8988T (cell line): Measurements from ENCODE around the gene NFIA.

Experiments used
- DNase-seq: peaks from one replicate; pipeline ENCODE4 v3.0.0; 2011

NFIA gene

GRCh38 chr1:61132645-61133334 lies 50.4 kb downstream of the NFIA start:
- DNase-seq, result no peak

DNA sequence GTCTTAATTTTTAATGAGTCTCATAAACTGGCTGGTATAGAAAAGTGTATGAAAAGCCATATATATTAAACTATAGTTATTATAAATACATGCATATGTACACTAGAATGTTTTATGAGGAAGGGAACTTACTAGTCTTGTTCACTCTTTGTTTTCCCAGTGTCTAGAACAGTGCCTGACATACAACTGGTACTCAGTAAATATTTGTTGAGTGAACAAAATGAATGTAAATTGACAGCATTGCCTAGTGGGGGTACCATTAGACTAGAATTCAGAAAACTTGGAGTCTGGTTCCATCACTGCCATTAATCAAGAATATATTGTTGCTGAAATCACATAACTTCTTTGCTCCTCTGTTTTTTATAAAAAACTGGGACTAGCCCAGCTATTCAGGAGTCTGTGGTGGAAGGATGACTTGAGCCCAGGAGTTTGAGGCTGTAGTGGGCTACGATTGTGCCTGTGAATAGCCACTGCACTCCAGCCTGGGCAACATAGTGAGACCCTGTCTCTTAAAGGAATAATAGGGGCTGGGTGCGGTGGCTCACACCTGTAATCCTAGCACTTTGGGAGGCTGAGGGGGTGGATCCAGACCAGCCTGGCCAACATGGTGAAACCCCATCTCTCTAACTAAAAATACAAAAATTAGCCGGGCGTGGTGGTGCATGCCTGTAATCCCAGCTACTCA lies 51.1 kb downstream of the NFIA start:
- no peak for DNase-seq

DNA sequence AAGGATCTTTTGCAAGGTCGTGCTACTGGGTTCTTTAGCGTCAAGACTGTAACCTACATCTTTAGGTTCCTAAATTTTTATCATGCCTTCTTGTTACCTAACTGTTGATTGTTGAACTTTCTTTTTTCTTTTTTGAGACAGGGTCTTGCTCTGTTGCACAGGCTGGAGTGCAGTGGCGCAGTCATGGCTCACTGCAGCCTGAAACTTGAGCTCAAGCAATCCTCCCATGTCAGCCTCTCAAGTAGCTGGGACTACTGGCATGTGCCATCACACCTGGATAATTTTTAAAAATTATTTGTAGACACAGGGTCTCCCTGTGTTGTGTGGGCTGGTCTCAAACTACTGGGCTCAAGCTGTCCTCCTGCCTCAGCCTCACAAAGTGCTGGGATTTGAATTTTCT lies 52.9 kb downstream of the NFIA start:
- no peak for DNase-seq

GRCh38 chr1:61138305-61138704 lies 55.9 kb downstream of the NFIA start:
- DNase-seq, result no peak

- DNase-seq, result no peak
Observed at GRCh38 chr1:61138921-61139774, 56.8 kb downstream of the NFIA start.

DNA sequence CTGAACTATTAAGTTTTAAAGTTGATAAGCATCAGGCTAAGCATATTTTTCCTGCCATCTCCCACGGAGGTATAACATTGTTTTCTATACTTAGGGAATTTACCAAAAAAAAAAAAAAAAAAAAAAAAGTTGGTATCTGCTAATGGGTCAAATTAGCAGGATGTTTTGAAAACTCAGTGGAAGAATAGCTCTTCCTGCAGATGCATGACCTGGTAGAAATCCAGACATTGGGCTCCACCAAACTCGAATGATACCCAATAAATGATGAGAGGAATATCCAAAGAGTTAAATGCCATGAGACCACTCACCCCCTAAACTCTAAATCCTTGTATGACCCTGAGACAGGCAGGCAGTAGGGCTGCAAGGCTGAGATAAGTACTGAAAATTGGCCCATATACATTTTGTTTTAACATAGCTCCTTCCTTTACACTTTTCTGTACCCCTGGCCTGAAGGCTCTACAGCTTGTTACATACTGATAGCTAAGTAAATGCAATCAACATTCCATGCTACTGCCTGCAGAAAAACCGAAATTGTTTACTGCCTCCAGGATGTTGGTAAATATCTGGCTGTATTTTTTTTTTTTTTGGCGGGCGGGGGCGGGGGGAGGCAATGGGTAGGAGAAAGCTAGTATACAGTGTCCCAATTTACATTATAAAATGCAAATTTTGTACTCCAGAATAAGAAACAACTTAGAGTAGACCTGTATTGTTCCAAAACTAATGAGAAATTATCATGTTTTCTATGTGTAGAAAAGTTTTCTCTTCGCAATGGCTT lies 57.6 kb downstream of the NFIA start:
- DNase-seq, result no peak

DNA sequence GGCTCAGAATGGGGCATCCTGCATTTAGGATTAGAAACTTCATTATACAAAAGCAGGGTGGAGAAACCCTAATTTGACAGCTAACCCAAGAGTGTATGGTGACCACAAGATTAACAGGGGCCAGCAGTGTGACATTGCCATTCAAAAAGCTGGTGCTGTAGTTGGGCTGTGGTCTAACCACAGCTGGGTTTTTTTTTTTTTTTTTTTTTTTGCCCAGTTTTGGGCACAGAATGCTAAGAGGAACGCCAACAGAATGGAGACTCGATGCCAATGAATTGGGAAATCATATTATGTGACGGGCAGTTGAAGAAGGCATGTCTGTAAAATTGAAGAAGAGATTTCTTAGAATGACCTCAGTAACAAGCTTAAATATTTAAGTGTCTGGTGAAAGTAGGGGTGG lies 58.4 kb downstream of the NFIA start:
- no peak for DNase-seq

- DNase-seq, result no peak
Observed at GRCh38 chr1:61141288-61142042, 59.1 kb downstream of the NFIA start.

GRCh38 chr1:61142043-61142440 lies 59.7 kb downstream of the NFIA start:
- DNase-seq, result no peak

- no peak for DNase-seq
Observed at GRCh38 chr1:61142726-61143500, 60.6 kb downstream of the NFIA start.

DNA sequence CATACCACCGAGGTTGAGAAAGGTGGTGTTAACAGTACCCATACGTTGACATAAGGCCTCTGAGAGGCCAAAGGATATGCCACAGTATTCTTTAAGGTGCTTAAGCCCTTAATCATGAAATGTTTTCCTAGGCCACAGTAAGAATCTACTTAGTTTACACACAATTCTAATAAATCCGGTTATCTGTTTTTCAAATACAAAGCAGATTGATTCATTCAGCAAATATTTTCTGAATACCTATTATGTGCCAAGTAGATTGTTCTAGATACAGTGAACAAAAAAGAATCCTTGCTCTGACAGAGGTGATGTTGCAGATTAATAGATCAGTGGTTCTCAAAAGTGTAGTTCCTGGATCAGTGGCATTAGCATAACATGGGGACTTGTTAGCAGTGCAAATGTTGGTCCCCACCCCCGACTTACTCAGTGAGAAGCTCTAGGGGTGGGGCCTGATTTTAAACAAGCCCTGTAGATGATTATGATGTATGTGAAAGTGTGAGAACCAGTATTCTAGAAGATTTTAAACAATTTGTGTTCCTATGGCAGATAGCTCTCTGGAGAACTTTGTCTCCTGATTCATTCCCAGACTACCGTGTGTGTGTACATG lies 61.6 kb downstream of the NFIA start:
- DNase-seq, result no peak

DNA sequence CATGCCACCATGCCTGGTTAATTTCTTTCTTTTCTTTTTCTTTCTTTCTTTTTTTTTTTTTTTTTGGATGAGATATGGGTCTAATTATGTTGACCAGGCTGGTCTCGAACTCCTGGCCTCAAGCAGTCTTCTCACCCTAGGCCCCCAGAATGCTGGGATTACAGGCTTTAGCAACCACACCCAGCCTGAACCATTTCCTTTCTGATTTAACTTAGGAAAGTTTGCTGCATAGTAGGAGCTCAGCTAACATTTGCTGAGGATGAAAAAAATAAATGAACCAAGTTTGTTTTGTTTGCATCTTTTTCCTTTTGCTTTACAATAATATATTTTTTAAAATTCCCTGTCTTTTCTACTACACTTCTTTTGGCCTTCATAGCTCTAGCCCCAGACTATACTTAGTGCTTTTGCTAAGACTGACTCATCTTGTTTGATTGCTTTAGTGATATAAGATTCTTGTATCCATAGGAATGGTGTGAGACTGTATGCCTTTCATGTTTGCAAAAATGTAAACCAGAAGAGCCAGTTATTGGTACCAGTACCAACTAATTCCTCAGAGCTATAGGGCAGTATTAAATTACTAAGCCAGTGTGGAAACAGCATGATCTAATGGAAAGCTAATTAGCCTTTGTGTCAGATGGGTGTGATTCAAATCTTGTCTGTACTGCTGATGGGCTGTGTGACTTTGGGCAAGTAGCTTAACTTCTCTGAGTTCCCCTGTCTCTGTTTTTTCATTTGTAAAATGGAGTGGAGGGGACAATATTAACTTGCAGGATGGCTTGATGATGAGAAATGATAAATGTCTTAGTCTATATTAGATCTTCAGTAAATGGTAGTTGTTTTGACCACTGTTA lies 66.9 kb downstream of the NFIA start:
- no peak for DNase-seq

- DNase-seq, result no peak
Observed at GRCh38 chr1:61151565-61151964, 69.2 kb downstream of the NFIA start.

DNA sequence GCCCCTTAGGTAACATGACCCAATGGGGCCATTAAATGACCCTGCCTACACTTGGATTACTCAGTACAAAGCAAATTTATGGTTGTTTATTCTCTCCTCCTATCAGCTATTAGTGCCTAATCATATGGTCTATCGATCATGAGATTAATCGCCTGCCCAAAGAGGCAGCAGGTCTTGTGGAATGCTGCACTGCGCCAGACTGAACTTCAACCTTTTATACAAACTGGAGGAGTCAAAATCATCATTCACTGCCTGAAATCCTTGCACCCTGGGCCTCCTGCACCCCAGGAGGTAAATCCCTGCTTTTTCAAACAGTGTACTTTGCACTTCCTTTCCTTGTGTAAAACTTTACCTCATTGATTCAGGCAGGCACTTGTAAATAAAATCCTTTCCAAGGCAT lies 69.7 kb downstream of the NFIA start:
- no peak for DNase-seq

GRCh38 chr1:61152469-61153105 lies 70.2 kb downstream of the NFIA start:
- no peak for DNase-seq

DNA sequence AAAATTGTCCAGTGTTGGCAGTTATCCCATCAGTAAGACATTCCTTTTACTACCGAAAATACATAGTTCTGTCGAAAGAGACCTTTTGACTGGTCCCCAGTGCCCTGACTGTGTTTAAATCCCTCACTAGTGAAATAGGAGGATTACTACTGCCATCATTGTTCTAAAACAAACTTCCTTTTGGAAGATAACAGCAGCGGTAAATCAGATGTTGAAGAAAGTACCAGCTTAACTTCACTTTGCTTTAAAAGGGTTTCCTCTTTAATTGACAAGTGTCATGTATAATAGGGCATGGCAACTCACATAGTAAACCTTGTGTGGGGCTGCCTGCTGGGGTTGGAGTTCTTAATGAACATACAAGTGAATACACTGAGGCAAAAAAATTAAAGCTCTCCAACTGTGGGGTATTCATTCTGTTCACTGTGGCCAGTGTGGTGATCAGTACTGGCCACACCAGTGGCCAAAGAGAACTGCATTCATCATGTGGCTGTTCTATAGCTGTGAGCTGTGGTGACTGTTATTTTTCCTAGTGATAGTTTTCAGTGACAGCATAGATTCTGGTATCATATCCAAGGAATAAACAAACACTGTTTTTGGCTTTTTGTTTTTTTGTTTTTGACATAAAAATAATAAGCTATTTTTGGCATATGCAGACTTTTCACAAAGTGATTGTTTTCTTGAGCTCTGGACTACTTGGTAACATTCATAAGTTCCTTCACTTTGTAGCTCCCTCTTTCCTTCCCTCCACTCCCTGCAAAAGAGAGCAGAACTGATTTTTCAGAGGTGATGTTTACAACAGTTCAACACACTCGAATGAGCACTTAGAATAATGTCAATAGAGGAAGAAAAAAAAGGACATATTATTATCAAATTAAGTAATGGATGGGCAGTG lies 74.5 kb downstream of the NFIA start:
- DNase-seq, result no peak

- no peak for DNase-seq
Observed at GRCh38 chr1:61157468-61157987, 75.2 kb downstream of the NFIA start.

GRCh38 chr1:61158591-61158990 lies 76.2 kb downstream of the NFIA start:
- DNase-seq, result no peak
